SU-DHL-6 (cell line): ENCODE measurements around the gene LHX4.

ENCODE experiments used
- H2AFZ ChIP-seq: fragments of 200-600 bp; sonication (generic); 2 replicates; pipeline ENCODE4 v1.6.1; 2014; ENCODE audit warnings: low read depth, mild to moderate bottlenecking, moderate library complexity, mixed read lengths, antibody characterized with exemption, low read length; ENCODE audit not compliant: severe bottlenecking
- H3F3A ChIP-seq: fragments of 200-600 bp; shearing (Covaris generic); 2 replicates; pipeline ENCODE4 v1.6.0; 2016; ENCODE audit warnings: antibody characterized with exemption, mild to moderate bottlenecking; ENCODE audit not compliant: insufficient read depth
- H3K27ac ChIP-seq: fragments of 200-600 bp; sonication (generic); 2 replicates; pipeline ENCODE4 v1.5.1; 2016; ENCODE audit warnings: low read depth, mild to moderate bottlenecking, low read length, moderate library complexity, mixed read lengths
- H3K27me3 ChIP-seq: fragments of 200-600 bp; sonication (generic), shearing (Covaris generic); 2 replicates; pipeline ENCODE4 v1.6.0; 2014; ENCODE audit warnings: mild to moderate bottlenecking, low read length
- H3K36me3 ChIP-seq: fragments of 200-600 bp; sonication (generic); 2 replicates; pipeline ENCODE4 v1.6.1; 2014; ENCODE audit warnings: mild to moderate bottlenecking, low read length, mixed read lengths
- H3K4me2 ChIP-seq: fragments of 300-600, 200-600 bp; shearing (Covaris generic), sonication (generic); 2 replicates; pipeline ENCODE4 v1.6.0; 2014; ENCODE audit warnings: low read length, low read depth, mild to moderate bottlenecking; ENCODE audit not compliant: poor library complexity, severe bottlenecking
- H3K4me3 ChIP-seq: fragments of 200-600 bp; sonication (generic); 2 replicates; pipeline ENCODE4 v1.5.1; 2014; ENCODE audit warnings: antibody characterized with exemption, low read length, mild to moderate bottlenecking, mixed read lengths; ENCODE audit not compliant: insufficient read depth, poor library complexity, severe bottlenecking
- H3K79me2 ChIP-seq: fragments of 200-600 bp; sonication (generic); 2 replicates; pipeline ENCODE4 v1.6.1; 2014; ENCODE audit warnings: mild to moderate bottlenecking, low read length, moderate library complexity; ENCODE audit not compliant: insufficient read depth
- H3K9ac ChIP-seq: fragments of 200-600 bp; sonication (generic); 2 replicates; pipeline ENCODE4 v1.7.0; 2014; ENCODE audit warnings: mild to moderate bottlenecking, low read length
- H3K9me2 ChIP-seq: fragments of 200-600 bp; sonication (generic); replicated peaks from 2 replicates; pipeline ENCODE4 v1.6.1; 2014; ENCODE audit warnings: low read length; ENCODE audit not compliant: insufficient read depth
- H3K9me3 ChIP-seq: fragments of 200-600 bp; sonication (generic); 2 replicates; pipeline ENCODE4 v1.6.1; 2014; ENCODE audit warnings: low read length, mixed read lengths; ENCODE audit not compliant: insufficient read depth
- H4K20me1 ChIP-seq: fragments of 200-600 bp; sonication (generic); 2 replicates; pipeline ENCODE4 v1.6.1; 2014; ENCODE audit warnings: low read depth, mild to moderate bottlenecking, antibody characterized with exemption, low read length, moderate library complexity, mixed read lengths
- EZH2phosphoT487 ChIP-seq: fragments of 200-600 bp; sonication (generic), shearing (Covaris generic); conservative IDR thresholded peaks from 2 replicates; pipeline ENCODE4 v1.6.1; 2018; ENCODE audit warnings: mild to moderate bottlenecking, antibody characterized with exemption, low read length, moderate library complexity, mixed read lengths
- TF ChIP-seq, protein P1 (sequence below): fragments of 200-600 bp; sonication (generic); IDR thresholded peaks from one replicate; pipeline ENCODE4 v1.5.1; 2017; ENCODE audit warnings: antibody characterized with exemption, mild to moderate bottlenecking, low read length, moderate library complexity; ENCODE audit not compliant: insufficient read depth, poor library complexity, severe bottlenecking

LHX4 gene

DNA sequence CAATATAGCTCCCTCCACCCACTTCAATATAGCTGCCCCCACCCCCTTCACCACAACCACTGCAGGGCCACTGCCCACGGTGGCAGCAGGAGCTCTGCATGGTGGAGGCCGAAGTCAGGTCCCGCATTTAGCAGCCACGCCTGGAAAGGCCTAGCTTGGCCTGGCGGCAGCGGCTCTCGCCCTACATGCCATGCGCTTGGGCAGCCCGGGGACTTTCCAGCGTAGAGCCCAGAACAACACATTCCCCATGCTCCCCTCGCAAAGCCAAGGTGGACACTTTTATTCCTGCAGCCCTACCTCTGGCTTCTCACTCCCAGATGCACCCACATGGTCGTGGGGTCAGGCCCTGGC is 37.1 kb downstream of the LHX4 start:
- no peak overlapping the region for H3K4me3 ChIP-seq
- no peak overlapping the region for H3K4me2 ChIP-seq
- H3K27ac ChIP-seq: no peak overlapping the region
- TF ChIP-seq, protein P1, sequence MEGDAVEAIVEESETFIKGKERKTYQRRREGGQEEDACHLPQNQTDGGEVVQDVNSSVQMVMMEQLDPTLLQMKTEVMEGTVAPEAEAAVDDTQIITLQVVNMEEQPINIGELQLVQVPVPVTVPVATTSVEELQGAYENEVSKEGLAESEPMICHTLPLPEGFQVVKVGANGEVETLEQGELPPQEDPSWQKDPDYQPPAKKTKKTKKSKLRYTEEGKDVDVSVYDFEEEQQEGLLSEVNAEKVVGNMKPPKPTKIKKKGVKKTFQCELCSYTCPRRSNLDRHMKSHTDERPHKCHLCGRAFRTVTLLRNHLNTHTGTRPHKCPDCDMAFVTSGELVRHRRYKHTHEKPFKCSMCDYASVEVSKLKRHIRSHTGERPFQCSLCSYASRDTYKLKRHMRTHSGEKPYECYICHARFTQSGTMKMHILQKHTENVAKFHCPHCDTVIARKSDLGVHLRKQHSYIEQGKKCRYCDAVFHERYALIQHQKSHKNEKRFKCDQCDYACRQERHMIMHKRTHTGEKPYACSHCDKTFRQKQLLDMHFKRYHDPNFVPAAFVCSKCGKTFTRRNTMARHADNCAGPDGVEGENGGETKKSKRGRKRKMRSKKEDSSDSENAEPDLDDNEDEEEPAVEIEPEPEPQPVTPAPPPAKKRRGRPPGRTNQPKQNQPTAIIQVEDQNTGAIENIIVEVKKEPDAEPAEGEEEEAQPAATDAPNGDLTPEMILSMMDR: no peak
- TF ChIP-seq EZH2phosphoT487: no peak
- H3K27me3 ChIP-seq: no peaks in the 10 kb centered on the region
- H3K9ac ChIP-seq: no peak overlapping the region
- H3F3A ChIP-seq: no peaks in the 10 kb centered on the region
- no peak overlapping the region for H2AFZ ChIP-seq
- H3K79me2 ChIP-seq: no peaks in the 10 kb centered on the region
- H3K9me3 ChIP-seq: no peaks in the 10 kb centered on the region
- H3K36me3 ChIP-seq: no peaks in the 10 kb centered on the region
- H3K9me2 ChIP-seq: no peaks in the 10 kb centered on the region
- H4K20me1 ChIP-seq: no peaks in the 10 kb centered on the region

DNA sequence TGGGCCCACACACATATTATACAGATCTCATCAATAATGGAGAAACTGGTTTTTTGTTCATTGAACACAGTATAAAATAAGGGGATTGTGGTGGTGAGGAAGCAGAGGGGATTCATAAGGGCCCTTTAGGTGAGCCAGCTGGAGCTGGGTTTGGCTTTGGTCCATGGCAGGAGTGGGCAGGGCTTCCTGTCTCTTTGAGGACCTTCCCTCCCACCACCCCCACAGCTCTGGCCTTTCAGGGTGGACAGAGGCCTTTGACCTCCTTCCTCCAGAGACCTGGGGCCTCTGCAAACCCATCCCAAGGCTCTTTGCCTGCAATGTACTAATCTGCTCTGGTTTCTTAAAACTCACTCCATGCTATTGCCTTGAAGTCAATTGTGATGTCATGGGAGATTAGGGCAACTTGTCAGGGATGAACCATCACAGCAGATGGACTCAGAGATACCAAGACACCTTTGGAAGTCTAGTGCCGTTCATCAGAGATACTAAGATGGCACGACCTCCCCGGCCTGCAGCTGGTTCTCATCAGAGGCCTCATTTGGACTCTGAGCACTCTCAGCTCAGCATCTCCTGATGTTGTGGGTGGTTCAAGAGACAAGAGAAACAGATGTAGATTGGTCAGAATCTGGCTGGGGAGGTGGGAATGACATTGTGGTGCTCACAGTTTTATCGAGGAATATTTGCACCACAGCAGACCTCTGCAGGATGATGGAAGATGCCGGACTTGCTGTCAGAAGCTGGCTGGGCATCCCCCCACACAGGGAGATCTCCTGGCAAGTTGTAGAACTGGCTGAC is 37.9 kb downstream of the LHX4 start:
- Histone ChIP-seq H3K27ac (no peak overlapping the region), H3K9me2 (no peaks in the 10 kb centered on the region), H3F3A (no peaks in the 10 kb centered on the region)

DNA sequence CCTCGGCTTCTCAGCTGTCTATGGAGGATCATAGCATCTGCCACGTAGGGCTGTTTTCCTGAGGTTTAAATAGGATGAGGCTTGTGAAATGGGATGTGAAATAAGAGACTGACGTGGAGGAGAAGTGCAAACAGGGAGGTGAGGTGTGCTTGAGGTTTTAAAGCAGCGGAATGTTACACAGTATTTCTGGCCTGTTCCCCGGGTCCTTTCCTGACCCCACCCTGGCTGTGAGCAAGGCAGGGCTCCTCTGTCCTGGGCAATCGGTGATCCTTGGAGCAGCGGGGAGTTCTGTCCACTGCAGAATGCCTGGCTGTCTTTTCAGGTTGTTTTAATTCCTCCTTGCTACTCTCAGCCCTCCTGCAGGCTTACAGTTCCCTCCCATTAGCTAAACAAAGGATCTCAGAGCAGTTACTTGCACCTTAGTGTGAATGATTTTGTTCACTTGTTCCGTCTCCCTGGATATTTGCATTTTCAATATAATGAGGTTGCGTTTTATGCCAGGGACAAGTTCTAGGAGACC is 38.6 kb downstream of the LHX4 start:
- no peak overlapping the region for H3K4me2 ChIP-seq
- no peak overlapping the region for H3K27ac ChIP-seq
- H2AFZ ChIP-seq: no peak overlapping the region
- no peaks in the 10 kb centered on the region for H3K9me3 ChIP-seq
- no peak overlapping the region for H3K4me3 ChIP-seq
- H4K20me1 ChIP-seq: no peaks in the 10 kb centered on the region
- no peak overlapping the region for H3K9ac ChIP-seq
- no peaks in the 10 kb centered on the region for H3K79me2 ChIP-seq
- TF ChIP-seq, protein P1: no peak
- TF ChIP-seq EZH2phosphoT487: no peak
- H3F3A ChIP-seq: no peaks in the 10 kb centered on the region
- H3K36me3 ChIP-seq: no peaks in the 10 kb centered on the region
- H3K27me3 ChIP-seq: no peaks in the 10 kb centered on the region
- no peaks in the 10 kb centered on the region for H3K9me2 ChIP-seq

More for the DNA sequence above, 37.9 kb downstream of the LHX4 start:
- Histone ChIP-seq H2AFZ (no peak overlapping the region), H3K9ac (no peak overlapping the region), H3K9me3 (no peaks in the 10 kb centered on the region), H3K4me2 (no peak overlapping the region), H3K79me2 (no peaks in the 10 kb centered on the region), H4K20me1 (no peaks in the 10 kb centered on the region), H3K27me3 (no peaks in the 10 kb centered on the region), H3K4me3 (no peak overlapping the region), H3K36me3 (no peaks in the 10 kb centered on the region)
- TF ChIP-seq, protein P1: no peak
- TF ChIP-seq EZH2phosphoT487: no peak
